ENCODE measurements around the gene POMT2.

- TF ChIP-seq POLR2A (IDR thresholded peaks at IDR 0.05; ENCODE audit: low read depth, low read length) = no peak
- no peak for TF ChIP-seq POLR2AphosphoS5 (IDR thresholded peaks at IDR 0.05; ENCODE audit: low read depth, low read length)
- TF ChIP-seq POU2F2 (IDR thresholded peaks at IDR 0.05; ENCODE audit: low read depth, low read length) = no peak
- TF ChIP-seq TAF1 (IDR thresholded peaks at IDR 0.05; ENCODE audit: low read depth, low read length) = no peak
- no peak for TF ChIP-seq PAX5 (IDR thresholded peaks at IDR 0.05; ENCODE audit: insufficient read depth, low read length, severe bottlenecking)
- no peak for TF ChIP-seq SPI1 (IDR thresholded peaks at IDR 0.05; ENCODE audit: low read depth, low read length)
Measured at GRCh38 chr14:77305696-77306095, 15.0 kb downstream of the POMT2 start.

All from GM12891 (cell line).